Panc1 (cell line): ENCODE measurements around the gene FAM187B.

Source experiments
- POLR2AphosphoS5 ChIP-seq: IDR thresholded peaks from 2 replicates; pipeline ENCODE4 v1.6.1; 2012; ENCODE audit warnings: mild to moderate bottlenecking, low read depth, low read length, moderate library complexity
- TF ChIP-seq, protein P1 (sequence below): fragments of 450-650 bp; IDR thresholded peaks from 2 replicates; pipeline ENCODE4 v1.5.1; 2017; ENCODE audit warnings: mild to moderate bottlenecking

DNA sequence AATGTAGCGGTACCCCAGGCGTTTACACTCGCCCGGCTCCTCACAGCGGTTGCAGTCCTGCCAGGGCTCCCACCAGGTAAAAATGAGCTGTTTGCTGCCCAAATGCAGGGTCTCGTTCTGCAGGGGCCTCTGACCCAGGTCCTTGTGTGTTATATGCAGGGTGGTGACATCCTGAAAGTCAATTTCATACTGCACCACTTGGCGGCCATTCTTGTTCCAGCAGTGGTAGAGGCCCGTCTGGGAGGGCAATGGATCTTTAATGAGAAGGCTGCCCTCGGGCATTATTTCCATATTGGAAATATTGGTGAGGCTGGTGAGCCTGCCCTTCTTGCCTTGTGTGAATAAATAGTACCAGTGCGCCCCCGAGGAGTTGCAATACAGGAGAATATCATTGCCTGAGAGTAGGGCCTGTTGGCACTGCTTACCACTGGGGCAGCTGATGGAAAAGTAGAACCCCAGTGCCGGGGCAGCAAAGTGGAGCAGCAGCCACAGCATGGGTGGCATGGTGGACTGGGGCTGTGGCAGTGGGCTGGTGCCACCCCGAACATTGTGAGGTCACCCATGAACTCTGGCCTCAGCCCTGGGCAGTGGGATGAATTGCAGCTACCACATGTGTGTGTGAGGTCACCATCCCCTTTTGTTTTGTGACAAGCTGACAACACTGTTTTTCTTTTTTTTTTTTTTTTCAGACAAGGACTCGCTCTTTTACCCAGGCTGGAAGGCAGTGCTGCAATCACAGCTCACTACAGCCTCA lies at the start of gene FAM187B:
- no peak for TF ChIP-seq POLR2AphosphoS5
- TF ChIP-seq, protein P1, sequence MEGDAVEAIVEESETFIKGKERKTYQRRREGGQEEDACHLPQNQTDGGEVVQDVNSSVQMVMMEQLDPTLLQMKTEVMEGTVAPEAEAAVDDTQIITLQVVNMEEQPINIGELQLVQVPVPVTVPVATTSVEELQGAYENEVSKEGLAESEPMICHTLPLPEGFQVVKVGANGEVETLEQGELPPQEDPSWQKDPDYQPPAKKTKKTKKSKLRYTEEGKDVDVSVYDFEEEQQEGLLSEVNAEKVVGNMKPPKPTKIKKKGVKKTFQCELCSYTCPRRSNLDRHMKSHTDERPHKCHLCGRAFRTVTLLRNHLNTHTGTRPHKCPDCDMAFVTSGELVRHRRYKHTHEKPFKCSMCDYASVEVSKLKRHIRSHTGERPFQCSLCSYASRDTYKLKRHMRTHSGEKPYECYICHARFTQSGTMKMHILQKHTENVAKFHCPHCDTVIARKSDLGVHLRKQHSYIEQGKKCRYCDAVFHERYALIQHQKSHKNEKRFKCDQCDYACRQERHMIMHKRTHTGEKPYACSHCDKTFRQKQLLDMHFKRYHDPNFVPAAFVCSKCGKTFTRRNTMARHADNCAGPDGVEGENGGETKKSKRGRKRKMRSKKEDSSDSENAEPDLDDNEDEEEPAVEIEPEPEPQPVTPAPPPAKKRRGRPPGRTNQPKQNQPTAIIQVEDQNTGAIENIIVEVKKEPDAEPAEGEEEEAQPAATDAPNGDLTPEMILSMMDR: no peak
